ENCODE results near the gene ZFYVE9. TPM values are rescaled to one million over a fixed set of nuclear protein-coding genes. Genes with fewer than 3 reads are reported as not detected.

The ZFYVE9 gene
- total and polyA plus RNA-seq, 2 of the 8 experiments (the other 6 are each of a cell fraction or from before 2014, with no cell fraction given) = 5.8 to 26.5 TPM

DNA sequence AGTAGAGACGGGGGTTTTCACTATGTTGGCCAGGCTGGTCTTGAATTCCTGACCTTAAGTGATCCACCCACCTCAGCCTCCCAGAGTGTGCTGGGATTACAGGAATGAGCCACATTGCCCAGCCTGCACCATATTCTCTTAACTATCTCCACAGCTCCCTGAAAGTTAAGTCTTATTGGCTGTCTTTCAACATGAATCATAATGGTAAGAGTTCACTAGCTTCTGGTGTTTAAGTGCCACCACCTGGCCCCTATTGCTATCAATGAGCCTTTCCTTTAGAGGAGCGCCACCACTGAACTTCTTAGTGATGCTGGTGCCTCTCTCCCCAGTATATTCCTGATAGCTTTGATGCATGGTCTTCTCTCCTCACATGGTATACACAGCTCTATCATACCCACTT is 15.7 kb downstream of the ZFYVE9 start (continued):
- no peak for TF ChIP-seq CBX5 (IDR thresholded peaks at IDR 0.05; ENCODE audit: low read depth, low read length)

Data from H1 (cell line).